SK-N-SH treated with all-trans-retinoic acid at 6 μM for 48 hours (cell line): Measurements from ENCODE around the gene CHRNA10.

Source experiments
- ATAC-seq: fragments of 200-7000 bp; cut with Tn5 transposase; 3 replicates; pipeline ENCODE4 v1.9.1; 2020; ENCODE audit warnings: mild to moderate bottlenecking, moderate library complexity
- ARNTL ChIP-seq: fragments of 450-650 bp; formaldehyde crosslinking; IDR thresholded peaks from 2 replicates; pipeline ENCODE4 v1.5.0; 2020; ENCODE audit warnings: low read depth, mild to moderate bottlenecking, moderate library complexity, borderline replicate concordance
- BACH2 ChIP-seq: fragments of 250-450 bp; sonication (Bioruptor Pico); IDR thresholded peaks from 2 replicates; pipeline ENCODE4 v1.9.0; 2021; ENCODE audit warnings: mild to moderate bottlenecking, borderline replicate concordance
- CREB5 ChIP-seq: fragments of 250-450 bp; sonication (Bioruptor Pico); IDR thresholded peaks from 2 replicates; pipeline ENCODE4 v1.5.1; 2020; ENCODE audit warnings: low read depth, mild to moderate bottlenecking, moderate library complexity
- CSDC2 ChIP-seq: fragments of 250-450 bp; sonication (Bioruptor Pico); IDR thresholded peaks from 2 replicates; pipeline ENCODE4 v1.5.0; 2020; ENCODE audit warnings: mild to moderate bottlenecking, moderate library complexity
- ESRRG ChIP-seq: fragments of 250-450 bp; sonication (Bioruptor Pico); IDR thresholded peaks from 2 replicates; pipeline ENCODE4 v1.6.1; 2021; ENCODE audit warnings: mild to moderate bottlenecking
- GLIS3 ChIP-seq: fragments of 250-450 bp; sonication (Bioruptor Pico); IDR thresholded peaks from 2 replicates; pipeline ENCODE4 v1.5.0; 2020; ENCODE audit warnings: mild to moderate bottlenecking, moderate library complexity
- ISL1 ChIP-seq: fragments of 250-450 bp; sonication (Bioruptor Pico); IDR thresholded peaks from 2 replicates; pipeline ENCODE4 v2.1.2; 2022; ENCODE audit warnings: mild to moderate bottlenecking, moderate library complexity
- OSR1 ChIP-seq: fragments of 250-450 bp; sonication (Bioruptor Pico); IDR thresholded peaks from 2 replicates; pipeline ENCODE4 v1.8.0; 2022; ENCODE audit warnings: moderate library complexity, mild to moderate bottlenecking, inconsistent platforms
- PATZ1 ChIP-seq: fragments of 250-450 bp; sonication (Bioruptor Pico); IDR thresholded peaks from 2 replicates; pipeline ENCODE4 v1.8.0; 2020; ENCODE audit warnings: mild to moderate bottlenecking, moderate library complexity, borderline replicate concordance
- PPARA ChIP-seq: fragments of 250-450 bp; sonication (Bioruptor Pico); IDR thresholded peaks from 2 replicates; pipeline ENCODE4 v1.5.0; 2020; ENCODE audit warnings: mild to moderate bottlenecking, borderline replicate concordance
- RARB ChIP-seq: fragments of 250-450 bp; sonication (Bioruptor Pico); IDR thresholded peaks from 2 replicates; pipeline ENCODE4 v1.8.0; 2021; ENCODE audit warnings: mild to moderate bottlenecking, moderate library complexity
- SNAI2 ChIP-seq: fragments of 250-450 bp; sonication (Bioruptor Pico); IDR thresholded peaks from 2 replicates; pipeline ENCODE4 v1.5.0; 2020; ENCODE audit warnings: mild to moderate bottlenecking, moderate library complexity
- TCF4 ChIP-seq: fragments of 250-450 bp; sonication (Bioruptor Pico); IDR thresholded peaks from 2 replicates; pipeline ENCODE4 v1.8.0; 2021; ENCODE audit warnings: mild to moderate bottlenecking, moderate library complexity, borderline replicate concordance
- TOX ChIP-seq: fragments of 250-450 bp; sonication (Bioruptor Pico); IDR thresholded peaks from 2 replicates; pipeline ENCODE4 v1.8.0; 2021; ENCODE audit warnings: mild to moderate bottlenecking, moderate library complexity, borderline replicate concordance
- TSHZ2 ChIP-seq: fragments of 250-450 bp; sonication (Bioruptor Pico); IDR thresholded peaks from 2 replicates; pipeline ENCODE4 v1.5.0; 2020; ENCODE audit warnings: mild to moderate bottlenecking, moderate library complexity
- ZC3H10 ChIP-seq: fragments of 250-450 bp; sonication (Bioruptor Pico); IDR thresholded peaks from 2 replicates; pipeline ENCODE4 v1.5.1; 2021; ENCODE audit warnings: mild to moderate bottlenecking, moderate library complexity
- ZFP3 ChIP-seq: fragments of 250-450 bp; sonication (Bioruptor Pico); IDR thresholded peaks from 2 replicates; pipeline ENCODE4 v1.5.0; 2020; ENCODE audit warnings: mild to moderate bottlenecking, moderate library complexity
- ZFP30 ChIP-seq: fragments of 450-650 bp; formaldehyde crosslinking; IDR thresholded peaks from 2 replicates; pipeline ENCODE4 v1.5.0; 2022; ENCODE audit warnings: mild to moderate bottlenecking, moderate library complexity
- ZNF565 ChIP-seq: fragments of 450-650 bp; formaldehyde crosslinking; conservative IDR thresholded peaks from 2 replicates; pipeline ENCODE4 v1.5.0; 2020; ENCODE audit warnings: low read depth, mild to moderate bottlenecking, moderate library complexity
- ZNF70 ChIP-seq: fragments of 450-650 bp; formaldehyde crosslinking; IDR thresholded peaks from 2 replicates; pipeline ENCODE4 v1.5.0; 2020; ENCODE audit warnings: mild to moderate bottlenecking, moderate library complexity
- ZNF8 ChIP-seq: fragments of 450-650 bp; formaldehyde crosslinking; IDR thresholded peaks from 2 replicates; pipeline ENCODE4 v1.5.0; 2020; ENCODE audit warnings: mild to moderate bottlenecking, moderate library complexity
- TF ChIP-seq, protein P1 (sequence below): fragments of 250-450 bp; sonication (Bioruptor Pico); IDR thresholded peaks from 2 replicates; pipeline ENCODE4 v1.8.0; 2021; ENCODE audit warnings: low read depth, mild to moderate bottlenecking, moderate library complexity, borderline replicate concordance
- TF ChIP-seq, protein P2 (sequence below): fragments of 250-450 bp; sonication (Bioruptor Pico); IDR thresholded peaks from 2 replicates; pipeline ENCODE4 v1.5.1; 2021; ENCODE audit warnings: mild to moderate bottlenecking, moderate library complexity

Gene CHRNA10

DNA sequence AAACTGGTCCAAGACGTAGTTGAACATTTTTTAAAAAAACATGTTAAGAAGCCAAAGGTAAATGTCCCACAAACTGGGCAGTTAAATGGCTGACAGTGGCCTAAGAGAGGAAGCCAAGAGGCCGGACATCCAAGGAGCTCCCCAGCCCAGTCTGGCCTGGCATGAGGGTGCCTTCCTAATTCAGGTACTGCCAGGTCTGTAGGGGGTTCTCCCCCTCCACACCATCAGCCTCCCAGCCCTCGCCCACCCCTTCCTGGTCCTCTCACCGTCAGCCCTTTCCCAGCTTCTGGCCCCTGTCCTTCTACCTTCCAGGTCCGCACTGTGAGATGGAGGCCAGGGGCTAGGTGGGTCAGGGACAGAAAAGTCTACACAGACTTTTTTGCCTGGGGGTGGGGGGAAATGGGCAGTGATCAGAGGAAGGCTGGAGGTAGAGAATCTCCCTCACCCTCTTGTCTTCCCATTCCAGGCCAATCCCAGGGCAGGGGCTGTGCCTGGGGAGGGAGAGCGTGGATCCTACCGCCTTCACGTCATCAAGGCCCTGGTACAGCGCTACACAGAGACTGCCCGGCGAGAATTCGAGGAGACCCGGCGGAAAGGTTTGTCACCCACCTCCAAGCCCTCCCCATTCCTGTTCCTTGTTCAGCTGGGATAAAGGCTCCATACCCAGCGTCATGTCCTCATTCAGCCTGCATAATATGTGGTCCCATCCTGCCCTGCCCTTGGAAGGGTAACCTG lies 35.4 kb downstream of the CHRNA10 start:
- TF ChIP-seq BACH2 (CRISPR knock-in tag) = no peak
- ATAC-seq = no peak

- ATAC-seq = no peak
- TF ChIP-seq TSHZ2 (no peak), CSDC2 (CRISPR knock-in tag) (no peak), PATZ1 (CRISPR knock-in tag) (no peak), ZC3H10 (CRISPR knock-in tag) (no peak), ZFP30 (CRISPR knock-in tag) (no peak), PPARA (CRISPR knock-in tag) (no peak), RARB (CRISPR knock-in tag) (no peak), CREB5 (CRISPR knock-in tag) (no peak), ISL1 (CRISPR knock-in tag) (no peak), ZFP3 (CRISPR knock-in tag) (no peak), ZNF8 (CRISPR knock-in tag) (no peak), TOX (CRISPR knock-in tag) (no peak), ZNF70 (CRISPR knock-in tag) (no peak), ESRRG (CRISPR knock-in tag) (no peak), GLIS3 (no peak), TCF4 (CRISPR knock-in tag) (no peak), SNAI2 (no peak), ZNF565 (CRISPR knock-in tag) (no peak)
- TF ChIP-seq, protein P1, sequence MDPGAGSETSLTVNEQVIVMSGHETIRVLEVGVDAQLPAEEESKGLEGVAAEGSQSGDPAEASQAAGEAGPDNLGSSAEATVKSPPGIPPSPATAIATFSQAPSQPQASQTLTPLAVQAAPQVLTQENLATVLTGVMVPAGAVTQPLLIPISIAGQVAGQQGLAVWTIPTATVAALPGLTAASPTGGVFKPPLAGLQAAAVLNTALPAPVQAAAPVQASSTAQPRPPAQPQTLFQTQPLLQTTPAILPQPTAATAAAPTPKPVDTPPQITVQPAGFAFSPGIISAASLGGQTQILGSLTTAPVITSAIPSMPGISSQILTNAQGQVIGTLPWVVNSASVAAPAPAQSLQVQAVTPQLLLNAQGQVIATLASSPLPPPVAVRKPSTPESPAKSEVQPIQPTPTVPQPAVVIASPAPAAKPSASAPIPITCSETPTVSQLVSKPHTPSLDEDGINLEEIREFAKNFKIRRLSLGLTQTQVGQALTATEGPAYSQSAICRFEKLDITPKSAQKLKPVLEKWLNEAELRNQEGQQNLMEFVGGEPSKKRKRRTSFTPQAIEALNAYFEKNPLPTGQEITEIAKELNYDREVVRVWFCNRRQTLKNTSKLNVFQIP = no peak
- TF ChIP-seq, protein P2, sequence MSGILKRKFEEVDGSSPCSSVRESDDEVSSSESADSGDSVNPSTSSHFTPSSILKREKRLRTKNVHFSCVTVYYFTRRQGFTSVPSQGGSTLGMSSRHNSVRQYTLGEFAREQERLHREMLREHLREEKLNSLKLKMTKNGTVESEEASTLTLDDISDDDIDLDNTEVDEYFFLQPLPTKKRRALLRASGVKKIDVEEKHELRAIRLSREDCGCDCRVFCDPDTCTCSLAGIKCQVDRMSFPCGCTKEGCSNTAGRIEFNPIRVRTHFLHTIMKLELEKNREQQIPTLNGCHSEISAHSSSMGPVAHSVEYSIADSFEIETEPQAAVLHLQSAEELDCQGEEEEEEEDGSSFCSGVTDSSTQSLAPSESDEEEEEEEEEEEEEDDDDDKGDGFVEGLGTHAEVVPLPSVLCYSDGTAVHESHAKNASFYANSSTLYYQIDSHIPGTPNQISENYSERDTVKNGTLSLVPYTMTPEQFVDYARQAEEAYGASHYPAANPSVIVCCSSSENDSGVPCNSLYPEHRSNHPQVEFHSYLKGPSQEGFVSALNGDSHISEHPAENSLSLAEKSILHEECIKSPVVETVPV (CRISPR knock-in tag) = no peak
Measured at GRCh38 chr11:3632070-3632660, 39.0 kb downstream of the CHRNA10 start.

DNA sequence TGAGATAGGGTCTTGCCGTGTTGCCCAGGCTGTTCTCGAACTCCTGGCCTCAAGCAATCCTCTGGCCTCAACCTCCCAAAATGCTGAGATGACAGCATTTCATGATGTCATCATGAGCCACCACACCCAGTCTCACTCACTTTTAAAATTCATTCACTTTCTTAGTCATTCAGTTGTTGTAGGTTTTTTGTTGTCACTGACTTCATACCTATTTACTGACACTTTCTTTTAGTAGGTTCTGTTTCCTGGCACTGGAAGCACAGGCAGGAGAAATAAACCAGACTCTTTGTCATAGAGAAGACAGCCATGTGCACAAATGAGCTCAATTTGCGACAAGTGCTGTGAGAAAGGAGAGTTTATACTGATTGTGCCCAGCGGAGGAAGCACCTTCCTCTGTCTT lies 39.9 kb downstream of the CHRNA10 start:
- ATAC-seq = no peak
- TF ChIP-seq OSR1 (CRISPR knock-in tag) = no peak
- TF ChIP-seq SNAI2 = no peak
- no peak for TF ChIP-seq TCF4 (CRISPR knock-in tag)
- no peak for TF ChIP-seq ZC3H10 (CRISPR knock-in tag)
- TF ChIP-seq TSHZ2 = no peak
- TF ChIP-seq, protein P1 = no peak
- TF ChIP-seq TOX (CRISPR knock-in tag) = no peak
- no peak for TF ChIP-seq ARNTL (CRISPR knock-in tag)
- no peak for TF ChIP-seq PPARA (CRISPR knock-in tag)
- no peak for TF ChIP-seq ZNF8 (CRISPR knock-in tag)
